Activated CD4-positive, alpha-beta T cell treated with anti-CD3 and anti-CD28 coated beads for 4 hours (primary cell): Measurements from ENCODE around the gene SMC6.

Source experiments
- DNase-seq, 2 donors: peaks; one replicate each; pipeline ENCODE4 v3.0.0-alpha.2; 2020

SMC6 gene

GRCh38 chr2:17763641-17764333 lies 10.2 kb upstream of the SMC6 start:
- DNase-seq, result no peak

DNA sequence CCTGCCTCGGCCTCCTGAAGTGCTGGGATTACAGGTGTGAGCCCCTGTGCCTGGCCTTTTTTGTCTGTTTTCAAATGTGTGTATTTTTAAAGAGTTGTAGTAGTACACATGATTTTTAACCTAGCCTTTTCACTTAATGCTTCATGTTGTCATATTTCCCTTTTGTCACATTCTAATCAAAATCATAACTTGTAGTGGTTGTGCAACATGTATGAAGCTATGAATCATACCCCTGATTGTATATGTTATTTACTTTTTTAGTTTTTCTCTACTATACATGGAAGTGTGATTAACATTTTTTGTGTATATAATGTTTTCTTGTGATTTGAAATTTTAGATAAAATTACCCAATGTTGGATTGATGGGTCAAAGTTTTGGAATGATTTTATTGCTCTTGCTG lies 8.8 kb upstream of the SMC6 start:
- no peak for DNase-seq

- no peak for DNase-seq
Observed at GRCh38 chr2:17759805-17760204, 6.2 kb upstream of the SMC6 start.

DNA sequence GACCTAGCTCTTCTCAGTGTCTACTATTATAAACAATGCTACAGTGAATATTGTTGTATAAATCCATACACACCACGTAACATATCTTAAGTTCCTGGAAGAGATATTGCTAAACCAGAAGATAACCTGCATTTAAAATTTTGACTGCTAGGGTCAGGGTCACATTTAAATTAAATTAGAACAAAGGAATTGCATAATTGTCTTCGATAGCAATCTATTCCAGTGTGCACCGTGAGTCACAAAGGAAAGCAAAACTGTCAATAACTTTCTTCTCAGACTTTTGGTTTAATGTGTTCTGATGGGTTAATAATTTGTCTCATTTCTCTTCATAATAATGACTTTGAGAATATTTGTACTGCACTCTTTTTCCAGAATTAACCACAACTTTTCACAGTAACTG lies 4.5 kb upstream of the SMC6 start:
- DNase-seq, result no peak

GRCh38 chr2:17757321-17757720 lies 3.7 kb upstream of the SMC6 start:
- no peak for DNase-seq

GRCh38 chr2:17756668-17757067 lies 3.1 kb upstream of the SMC6 start:
- no peak for DNase-seq

GRCh38 chr2:17754773-17755425 lies 1.3 kb upstream of the SMC6 start:
- no peak for DNase-seq

DNA sequence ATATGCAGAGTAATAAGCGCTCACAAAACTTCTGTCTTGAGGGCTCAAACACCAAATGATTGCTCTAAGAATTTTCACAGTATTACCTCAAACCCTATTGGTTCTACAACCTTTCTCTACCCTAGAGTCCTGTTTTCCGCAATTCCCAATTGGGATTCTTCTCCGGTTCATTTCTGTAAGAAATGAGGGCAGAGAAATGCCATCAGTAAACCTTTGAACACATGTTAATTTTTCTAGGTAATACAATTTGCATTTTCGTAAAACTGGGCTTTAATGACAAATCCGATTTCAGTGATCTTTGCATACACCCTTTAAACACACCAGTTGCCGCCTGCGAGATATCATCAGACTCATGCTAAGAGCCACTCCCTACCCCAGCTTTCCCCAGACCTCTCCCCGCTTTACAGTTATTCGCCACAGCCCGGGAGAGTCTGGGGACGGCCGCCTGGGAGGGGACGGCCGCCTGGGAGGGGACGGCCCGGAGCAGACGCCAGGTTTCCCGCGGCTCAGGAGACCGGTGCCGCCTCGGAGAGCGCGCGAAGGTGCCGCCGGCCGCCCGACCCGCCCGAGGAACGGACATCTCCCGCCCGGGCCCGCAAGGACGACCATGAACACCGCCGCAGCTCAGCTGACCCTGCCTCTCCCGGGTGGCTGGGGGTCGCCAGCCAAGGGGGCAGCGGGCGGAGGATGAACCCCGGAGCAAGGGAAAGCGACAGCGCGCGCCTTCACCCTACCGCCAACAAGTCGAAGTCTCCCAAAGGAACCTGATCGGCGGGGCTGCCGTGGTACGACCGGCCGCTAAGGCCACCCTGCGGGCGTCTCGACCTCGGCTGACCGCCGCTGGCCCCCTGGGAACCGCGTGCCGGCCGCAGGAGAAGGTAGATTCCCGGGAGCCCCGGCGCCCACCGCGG lies 463 bp downstream of the SMC6 start:
- DNase-seq, result peak; percentile 35 to 39

DNA sequence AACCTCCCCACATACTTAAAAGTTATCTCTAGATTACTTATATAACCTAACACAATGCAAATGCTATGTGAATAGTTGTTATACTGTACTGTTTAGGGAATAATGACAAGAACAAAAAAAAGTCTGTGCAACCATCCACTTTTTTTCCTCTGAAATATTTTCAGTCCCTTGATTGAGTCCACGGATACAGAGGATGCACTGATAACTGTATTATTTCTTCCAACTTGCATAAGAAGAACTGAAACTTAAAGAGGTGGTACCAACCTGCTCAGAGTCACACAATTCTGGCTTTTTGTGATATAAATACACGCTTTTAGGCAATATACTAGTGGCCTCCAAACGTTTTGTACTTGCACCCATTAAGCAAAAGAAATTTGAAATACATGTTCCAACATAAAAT lies 1.4 kb downstream of the SMC6 start:
- no peak for DNase-seq

- DNase-seq, result no peak
Observed at GRCh38 chr2:17749753-17750438, 3.7 kb downstream of the SMC6 start.

GRCh38 chr2:17748745-17749144 lies 4.9 kb downstream of the SMC6 start:
- DNase-seq, result no peak

GRCh38 chr2:17747684-17748452 lies 5.7 kb downstream of the SMC6 start:
- no peak for DNase-seq

- DNase-seq, result no peak
Observed at GRCh38 chr2:17740203-17740602, 13.4 kb downstream of the SMC6 start.

DNA sequence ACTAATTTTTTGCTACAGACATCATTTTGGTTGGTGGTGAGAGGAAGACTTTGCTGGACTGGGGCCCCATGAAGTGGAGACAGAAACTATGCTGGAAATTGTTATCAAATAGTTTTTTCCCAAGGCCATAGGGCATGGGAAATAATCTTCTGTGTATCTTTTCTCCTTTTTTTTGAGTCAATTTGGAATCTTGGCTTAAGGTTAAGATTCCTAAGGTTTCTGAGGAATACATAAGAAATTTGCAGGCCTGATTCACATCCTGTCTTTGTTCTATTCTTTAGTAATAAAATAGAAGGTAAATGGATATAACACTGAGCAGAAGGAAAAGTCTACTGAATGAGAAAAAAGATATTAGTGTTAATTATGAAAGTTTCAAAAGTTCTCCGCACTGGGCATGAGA lies 16.6 kb downstream of the SMC6 start:
- DNase-seq, result no peak

DNA sequence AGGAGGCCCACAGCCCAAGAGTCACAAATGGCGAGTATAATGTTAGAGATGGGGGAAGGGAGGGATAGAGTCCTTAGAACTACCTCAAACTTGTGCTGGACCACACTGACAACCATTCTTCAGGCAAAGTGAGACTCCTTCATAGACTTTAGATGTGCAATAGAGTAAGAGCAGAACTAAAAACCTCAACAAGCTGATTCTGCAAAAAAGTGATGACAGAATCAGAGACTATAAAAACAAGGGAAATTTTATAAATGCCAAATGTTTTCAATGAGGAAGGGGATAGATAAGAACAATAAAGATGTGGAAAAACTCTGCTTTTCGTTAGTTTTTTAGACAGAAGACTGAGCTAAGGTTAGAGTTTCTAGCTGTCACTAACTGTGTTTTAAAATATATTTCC lies 17.7 kb downstream of the SMC6 start:
- no peak for DNase-seq

- no peak for DNase-seq
Observed at GRCh38 chr2:17733599-17733998, 20.0 kb downstream of the SMC6 start.

GRCh38 chr2:17729880-17730279 lies 23.7 kb downstream of the SMC6 start:
- no peak for DNase-seq

DNA sequence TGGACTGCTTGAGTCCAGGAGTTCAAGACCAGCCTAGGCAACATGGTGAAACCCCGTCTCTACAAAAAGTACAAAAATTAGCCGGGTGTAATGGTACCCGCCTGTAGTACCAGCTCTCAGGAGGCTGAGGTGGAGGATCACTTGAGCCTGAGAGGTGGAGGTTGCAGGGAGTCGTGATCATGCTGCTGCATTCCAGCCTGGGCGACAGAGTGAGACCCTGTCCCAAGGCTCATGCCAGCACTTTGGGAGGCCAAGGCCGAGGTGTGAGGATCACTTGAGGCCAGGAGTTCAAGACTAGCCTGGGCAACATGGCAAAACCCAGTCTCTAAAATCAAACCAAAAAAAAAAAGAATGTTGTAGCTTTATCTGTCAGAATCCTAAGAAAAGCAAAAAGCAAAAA lies 25.4 kb downstream of the SMC6 start:
- DNase-seq, result no peak

GRCh38 chr2:17719562-17720371 lies 33.8 kb downstream of the SMC6 start:
- no peak for DNase-seq

DNA sequence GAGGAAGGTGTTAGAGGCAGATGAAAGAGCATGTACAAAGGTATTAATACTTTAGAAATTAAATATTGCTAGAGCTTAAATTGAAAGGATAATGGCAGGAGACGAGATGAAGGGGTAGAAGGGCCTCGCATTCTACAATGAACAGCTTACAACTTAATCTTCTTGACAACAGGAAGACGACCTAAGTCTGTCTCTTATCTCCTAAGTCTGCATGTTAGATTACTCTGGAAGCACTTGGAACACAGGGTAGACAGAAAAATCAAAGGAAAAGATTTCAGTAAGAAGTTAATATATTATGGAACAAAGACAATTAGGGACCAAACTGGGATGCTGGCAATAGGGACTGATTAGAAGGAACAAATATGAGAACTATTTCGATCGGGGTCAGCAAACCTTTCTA lies 34.9 kb downstream of the SMC6 start:
- DNase-seq, result no peak

- no peak for DNase-seq
Observed at GRCh38 chr2:17717666-17718065, 35.9 kb downstream of the SMC6 start.

DNA sequence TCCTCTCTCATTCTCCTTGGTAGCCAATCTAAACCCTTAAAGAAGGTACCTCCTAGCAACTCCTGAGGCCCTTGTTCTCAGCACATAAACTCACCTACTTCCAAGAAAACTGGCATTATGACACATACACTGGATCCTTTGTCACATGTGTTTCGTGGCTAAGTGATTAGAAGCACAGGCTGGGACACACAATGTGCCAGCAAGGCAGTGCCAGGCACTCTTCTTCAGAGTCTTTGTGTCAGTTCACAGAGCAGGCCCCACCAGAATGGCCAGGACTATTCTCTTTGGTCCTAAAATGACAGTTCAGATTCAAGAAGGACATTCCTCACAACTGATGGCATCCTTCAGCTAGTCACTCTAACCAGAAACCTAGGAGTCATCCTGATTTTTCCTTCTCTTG lies 40.3 kb downstream of the SMC6 start:
- no peak for DNase-seq
